GM21737 (cell line): ENCODE results near the gene KCTD17.

Experiments
- ATAC-seq: cut with Tn5 transposase; IDR thresholded peaks from one replicate; pipeline ENCODE4 v1.9.1; 2021; ENCODE audit warnings: mild to moderate bottlenecking, moderate library complexity; ENCODE audit not compliant: unreplicated experiment

The KCTD17 gene

GRCh38 chr22:37097346-37097745, 45.8 kb downstream of the KCTD17 start:
- ATAC-seq, result no peak

- ATAC-seq, result no peak
Measured at GRCh38 chr22:37098976-37099591, 47.5 kb downstream of the KCTD17 start.

GRCh38 chr22:37100589-37101127, 49.1 kb downstream of the KCTD17 start:
- no peak for ATAC-seq

- ATAC-seq, result no peak
Measured at GRCh38 chr22:37101311-37102066, 49.9 kb downstream of the KCTD17 start.

- ATAC-seq, result no peak
Measured at GRCh38 chr22:37103151-37103550, 51.6 kb downstream of the KCTD17 start.

GRCh38 chr22:37103656-37104452, 52.3 kb downstream of the KCTD17 start:
- no peak for ATAC-seq

GRCh38 chr22:37105154-37105553, 53.6 kb downstream of the KCTD17 start:
- no peak for ATAC-seq

GRCh38 chr22:37105990-37106389, 54.4 kb downstream of the KCTD17 start:
- ATAC-seq, result no peak

GRCh38 chr22:37107816-37108621, 56.5 kb downstream of the KCTD17 start:
- no peak for ATAC-seq

GRCh38 chr22:37109242-37109917, 57.8 kb downstream of the KCTD17 start, which contains the start of gene TMPRSS6:
TSS of gene TMPRSS6 (minus strand) at chr22:37109713. CDS start at chr22:37103417, 6,296 bp downstream.
- no peak for ATAC-seq

- no peak for ATAC-seq
Measured at GRCh38 chr22:37111156-37111717, 59.7 kb downstream of the KCTD17 start.

- ATAC-seq, result no peak
Measured at GRCh38 chr22:37112084-37112728, 60.7 kb downstream of the KCTD17 start.
